ENCODE results near the gene DHX38.

Gene DHX38

GRCh38 chr16:72162105-72162692 is 68.6 kb downstream of the DHX38 start:
- no peak overlapping the region for H3K4me3 ChIP-seq (replicated peaks; ENCODE audit: low read depth, low read length)
- TF ChIP-seq CTCF (IDR thresholded peaks at IDR 0.05; ENCODE audit: low read depth, low read length, missing control alignments), result no peak
- DNase-seq (ENCODE audit: extremely low read depth, low read depth), result no peak
